Testis (tissue), 3 donors: ENCODE data around the gene RPS6KL1. TPM values are rescaled to one million over a fixed set of nuclear protein-coding genes. Genes with fewer than 3 reads are reported as not detected.

ENCODE experiments used
- DNase-seq: peaks from one replicate; pipeline ENCODE4 v3.0.0-alpha.2; 2019
- H3K27ac ChIP-seq, 2 donors: fragments of 200-600 bp; sonication (generic); one replicate each; pipeline ENCODE4 v1.5.1; 2019
- H3K27me3 ChIP-seq: fragments of 200-600 bp; sonication (generic); one replicate; pipeline ENCODE4 v1.5.1; 2019
- H3K36me3 ChIP-seq: fragments of 200-600 bp; sonication (generic); one replicate; pipeline ENCODE4 v1.5.1; 2017; ENCODE audit warnings: low read depth; ENCODE audit errors: missing control alignments
- H3K4me1 ChIP-seq: fragments of 200-600 bp; sonication (generic); one replicate; pipeline ENCODE4 v1.5.1; 2019
- H3K4me3 ChIP-seq, 2 donors: fragments of 200-600 bp; sonication (generic); one replicate each; pipeline ENCODE4 v1.5.1; 2017 to 2019
- H3K9me3 ChIP-seq: fragments of 200-600 bp; sonication (generic); one replicate; pipeline ENCODE4 v1.5.1; 2017
- CTCF ChIP-seq, 3 experiments: fragments of 450-650 bp in 2 of 3; fragments of 200-600 bp in 1 of 3; sonication (generic) in 1 of 3; IDR thresholded peaks; one replicate each; pipeline ENCODE4 v1.5.1; 2016 to 2019; ENCODE audit warnings: antibody characterized with exemption in 3 of 3, mild to moderate bottlenecking in 2 of 3, moderate library complexity in 1 of 3
- POLR2A ChIP-seq: fragments of 450-650 bp; IDR thresholded peaks from one replicate; pipeline ENCODE4 v1.6.1; 2017; ENCODE audit warnings: antibody characterized with exemption, mild to moderate bottlenecking, moderate library complexity
- WGBS, 2 donors: methylation state at CpG; one replicate each; pipeline ENCODE4 v1.1.5; 2018; 5-methylcytosine and 5-hydroxymethylcytosine counted together
- intact Hi-C: fragments of 100-400 bp; cut with DNase I; formaldehyde crosslinking; loops from one replicate; pipeline ENCODE4 v1.15.1; 2023; ENCODE audit warnings: low total_unique reads
- polyA plus RNA-seq: library from polyadenylated mRNA; stranded (reverse); fragments of 350-450 nt; fragmentation: Illumina TruSeq; extraction: RNeasy Lipid Tissue Mini Kit (QIAGEN cat#74804); gene quantifications from one replicate; pipeline ENCODE4 v1.2.3, GENCODE V29; 2014; ENCODE audit warnings: low read depth, low replicate concordance; ENCODE audit not compliant: insufficient read depth
- total RNA-seq, 2 donors: library from RNA; depleted of rRNA; stranded (reverse); fragments of >200 nt; gene quantifications; one replicate each; pipeline ENCODE4 v1.2.3, GENCODE V29; 2016

The RPS6KL1 gene
- total and polyA plus RNA-seq, 3 donors from 2014 or later: 22.5 to 41.8 (median 22.9) TPM

DNA sequence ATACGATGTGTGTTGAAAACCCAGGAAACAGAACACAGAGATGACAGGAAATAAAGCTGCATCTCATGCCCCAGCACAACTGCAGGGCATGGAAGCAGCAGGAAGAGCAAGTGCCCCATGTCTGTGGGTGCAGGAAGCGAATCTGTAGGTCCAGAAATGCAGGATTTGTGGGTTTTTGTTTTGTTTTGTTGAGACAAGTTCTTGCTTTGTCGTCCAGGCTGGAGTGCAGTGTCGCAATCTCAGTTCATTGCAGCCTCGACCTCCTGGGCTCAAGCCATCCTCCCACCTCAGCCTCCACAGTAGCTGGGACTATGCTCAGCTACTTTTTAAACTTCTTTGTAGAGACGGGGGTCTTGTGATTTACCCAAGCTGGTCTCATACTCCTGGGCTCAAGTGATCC, 6.2 kb upstream of the RPS6KL1 start:
- TF ChIP-seq POLR2A (no peak), CTCF (IDR thresholded peaks at IDR 0.05) (no peak)
- Histone ChIP-seq H3K27ac (no peak overlapping the region), H3K4me3 (no peak overlapping the region), H3K9me3 (no peaks in the 10 kb centered on the region), H3K36me3 (no peaks in the 10 kb centered on the region), H3K27me3 (no peaks in the 10 kb centered on the region), H3K4me1 (peaks cover 13% of the 10 kb centered on the region)
- 84 to 86% methylated on average over 6 of the region's 6 CpGs for WGBS, 2 donors
- intact Hi-C loops: no loop called here
- no peak for DNase-seq

- Histone ChIP-seq H3K27ac (no peak overlapping the region), H3K9me3 (no peaks in the 10 kb centered on the region), H3K4me3 (no peak overlapping the region), H3K4me1 (peaks cover under 1% of the 10 kb centered on the region), H3K36me3 (no peaks in the 10 kb centered on the region), H3K27me3 (no peaks in the 10 kb centered on the region)
- TF ChIP-seq POLR2A (no peak), CTCF (IDR thresholded peaks at IDR 0.05) (no peak)
- intact Hi-C loops: no loop called here
- no peak for DNase-seq
- 75 to 88% methylated on average over 6 of the region's 6 CpGs for WGBS, 2 donors
These were observed 4.2 kb upstream of the RPS6KL1 start for GRCh38 chr14:74927225-74927624.

GRCh38 chr14:74924061-74924460, 1.0 kb upstream of the RPS6KL1 start:
- DNase-seq: no peak
- H3K9me3 ChIP-seq: no peaks in the 10 kb centered on the region
- no peaks in the 10 kb centered on the region for H3K27me3 ChIP-seq
- no peak overlapping the region for H3K27ac ChIP-seq
- no peak for TF ChIP-seq CTCF (IDR thresholded peaks at IDR 0.05)
- TF ChIP-seq POLR2A: no peak
- WGBS, 2 donors: 59 to 60% methylated on average over 11 of the region's 11 CpGs
- no peaks in the 10 kb centered on the region for H3K4me1 ChIP-seq
- H3K4me3 ChIP-seq: no peak overlapping the region
- intact Hi-C loops: no loop called here
- no peaks in the 10 kb centered on the region for H3K36me3 ChIP-seq

GRCh38 chr14:74921987-74922751, 891 bp downstream of the RPS6KL1 start:
- Histone ChIP-seq H3K36me3 (no peaks in the 10 kb centered on the region), H3K27me3 (no peaks in the 10 kb centered on the region), H3K9me3 (no peaks in the 10 kb centered on the region), H3K4me3 (peak overlapping the region; percentile 64 to 68), H3K27ac (peak overlapping the region in 1 of 2 donors; percentile 54), H3K4me1 (peaks cover 15% of the 10 kb centered on the region)
- intact Hi-C loops: no loop called here
- no peak for TF ChIP-seq POLR2A
- no peak for TF ChIP-seq CTCF (IDR thresholded peaks at IDR 0.05)
- no peak for DNase-seq
- WGBS, 2 donors: 60 to 65% methylated on average over 16 to 19 of the region's 19 CpGs
